GM23338 (cell line): ENCODE results near the gene AKAP1. TPM values are rescaled to one million over a fixed set of nuclear protein-coding genes. Genes with fewer than 3 reads are reported as not detected.

Source experiments
- ATAC-seq: fragments of 200-7000 bp; cut with Tn5 transposase; 3 replicates; pipeline ENCODE4 v1.9.1; 2020
- DNase-seq: peaks from one replicate; pipeline ENCODE4 v3.0.0-alpha.2; 2015; ENCODE audit warnings: low spot score
- H2AFZ ChIP-seq: fragments of 200-600 bp; sonication (generic); 2 replicates; pipeline ENCODE4 v1.8.0; 2016; ENCODE audit warnings: antibody characterized with exemption, mild to moderate bottlenecking, moderate library complexity
- H3F3A ChIP-seq: fragments of 200-600 bp; sonication (generic); replicated peaks from 2 replicates; pipeline ENCODE4 v1.8.0; 2017; ENCODE audit warnings: antibody characterized with exemption, mixed run types, low read depth
- H3K27ac ChIP-seq: fragments of 200-600 bp; sonication (generic); 2 replicates; pipeline ENCODE4 v1.6.1; 2016; ENCODE audit warnings: low read depth
- H3K27me3 ChIP-seq: fragments of 200-600 bp; sonication (generic); 2 replicates; pipeline ENCODE4 v1.8.0; 2016; ENCODE audit warnings: mild to moderate bottlenecking, mixed run types, moderate library complexity; ENCODE audit not compliant: insufficient read depth
- H3K36me3 ChIP-seq: fragments of 200-600 bp; sonication (generic); 2 replicates; pipeline ENCODE4 v1.8.0; 2016; ENCODE audit warnings: mild to moderate bottlenecking; ENCODE audit not compliant: insufficient read depth
- H3K4me1 ChIP-seq: fragments of 200-600 bp; sonication (generic); 2 replicates; pipeline ENCODE4 v1.8.0; 2016; ENCODE audit warnings: mild to moderate bottlenecking, moderate library complexity; ENCODE audit not compliant: insufficient read depth
- H3K4me2 ChIP-seq: fragments of 200-600 bp; sonication (generic); 2 replicates; pipeline ENCODE4 v1.7.1; 2017; ENCODE audit warnings: mixed run types
- H3K4me3 ChIP-seq: fragments of 200-600 bp; sonication (generic); 2 replicates; pipeline ENCODE4 v1.6.1; 2016; ENCODE audit warnings: mixed run types
- H3K79me2 ChIP-seq: fragments of 200-600 bp; sonication (generic); replicated peaks from 2 replicates; pipeline ENCODE4 v1.8.0; 2017; ENCODE audit warnings: mild to moderate bottlenecking; ENCODE audit not compliant: insufficient read depth
- H3K9me2 ChIP-seq: fragments of 200-600 bp; sonication (generic); 2 replicates; pipeline ENCODE4 v1.8.0; 2017; ENCODE audit not compliant: insufficient read depth
- H4K20me1 ChIP-seq: fragments of 200-600 bp; sonication (generic); replicated peaks from 2 replicates; pipeline ENCODE4 v1.8.0; 2017; ENCODE audit warnings: mild to moderate bottlenecking; ENCODE audit not compliant: insufficient read depth
- H3K27ac Mint-ChIP-seq: 2 replicates; pipeline ENCODE4 v1.8.0; 2020; ENCODE audit warnings: inconsistent platforms, mild to moderate bottlenecking, moderate library complexity, mixed read lengths
- H3K27me3 Mint-ChIP-seq: 3 replicates; pipeline ENCODE4 v1.8.0; 2022; ENCODE audit warnings: low read depth, mild to moderate bottlenecking, moderate library complexity, mixed read lengths, inconsistent platforms; ENCODE audit not compliant: insufficient read depth, poor library complexity
- H3K36me3 Mint-ChIP-seq: 3 replicates; pipeline ENCODE4 v1.8.0; 2021; ENCODE audit warnings: low read depth, mild to moderate bottlenecking, inconsistent platforms, moderate library complexity, mixed read lengths
- H3K4me1 Mint-ChIP-seq: 3 replicates; pipeline ENCODE4 v1.8.0; 2020; ENCODE audit warnings: mild to moderate bottlenecking, inconsistent platforms, mixed read lengths
- H3K4me3 Mint-ChIP-seq: 3 replicates; pipeline ENCODE4 v1.8.0; 2021; ENCODE audit warnings: moderate library complexity, mild to moderate bottlenecking, inconsistent platforms, mixed read lengths
- H3K9me3 Mint-ChIP-seq: 3 replicates; pipeline ENCODE4 v1.8.0; 2020; ENCODE audit warnings: moderate library complexity, mild to moderate bottlenecking, inconsistent platforms, mixed read lengths
- CREB1 ChIP-seq: fragments of 250-450 bp; sonication (Bioruptor Pico); IDR thresholded peaks from 2 replicates; pipeline ENCODE4 v1.5.0; 2020; ENCODE audit warnings: low read depth, mild to moderate bottlenecking, moderate library complexity
- EZH2 ChIP-seq: fragments of 200-600 bp; sonication (generic); IDR thresholded peaks from one replicate; pipeline ENCODE4 v1.8.0; 2017; ENCODE audit warnings: antibody characterized with exemption, mild to moderate bottlenecking, low read depth; ENCODE audit not compliant: unreplicated experiment
- JUNB ChIP-seq: IDR thresholded peaks from one replicate; pipeline ENCODE4 v1.6.1; 2016; ENCODE audit warnings: antibody characterized with exemption; ENCODE audit not compliant: unreplicated experiment
- NANOG ChIP-seq: IDR thresholded peaks from 2 replicates; pipeline ENCODE4 v1.6.1; 2016; ENCODE audit warnings: antibody characterized with exemption, borderline replicate concordance
- POLR2AphosphoS5 ChIP-seq: IDR thresholded peaks from 2 replicates; pipeline ENCODE4 v1.6.1; 2016; ENCODE audit warnings: antibody characterized with exemption, low read depth
- REST ChIP-seq: IDR thresholded peaks from one replicate; pipeline ENCODE4 v1.6.1; 2018; ENCODE audit warnings: antibody characterized with exemption; ENCODE audit not compliant: unreplicated experiment
- STAT1 ChIP-seq: IDR thresholded peaks from one replicate; pipeline ENCODE4 v1.6.1; 2016; ENCODE audit warnings: antibody characterized with exemption; ENCODE audit not compliant: unreplicated experiment
- ZNF114 ChIP-seq: fragments of 250-450 bp; sonication (Bioruptor Pico); IDR thresholded peaks from 2 replicates; pipeline ENCODE4 v1.5.0; 2020; ENCODE audit warnings: mild to moderate bottlenecking, moderate library complexity
- ZNF331 ChIP-seq: fragments of 250-450 bp; sonication (Bioruptor Pico); IDR thresholded peaks from 2 replicates; pipeline ENCODE4 v1.5.0; 2020; ENCODE audit warnings: low read depth, mild to moderate bottlenecking, moderate library complexity
- polyA plus RNA-seq: library from polyadenylated mRNA; unstranded; fragments of >200 nt; fragmentation: Nextera tagmentation; extraction: Ambion mirVana; gene quantifications from 2 replicates; pipeline ENCODE4 v1.2.1, GENCODE V29; 2016
- total RNA-seq: library from RNA; depleted of rRNA; stranded (reverse); fragments of >200 nt; shearing (Covaris generic); gene quantifications from 2 replicates; pipeline ENCODE4 v1.2.3, GENCODE V29; 2014
- TF ChIP-seq, protein P1 (sequence below), 2 experiments: fragments of 200-600 bp in 1 of 2; sonication (generic) in 1 of 2; conservative IDR thresholded peaks; 2 replicates each; pipeline versions ENCODE4 v1.5.1 to v1.6.1; 2016 to 2017; ENCODE audit warnings: antibody characterized with exemption in 2 of 2, low read depth in 2 of 2, mild to moderate bottlenecking in 2 of 2, moderate library complexity in 1 of 2
- TF ChIP-seq, protein P2 (sequence below): IDR thresholded peaks from 2 replicates; pipeline ENCODE4 v1.6.1; 2016; ENCODE audit warnings: antibody characterized with exemption

AKAP1 gene
- total and polyA plus RNA-seq, 2 experiments from 2014 or later = 19.6 to 45.9 TPM

DNA sequence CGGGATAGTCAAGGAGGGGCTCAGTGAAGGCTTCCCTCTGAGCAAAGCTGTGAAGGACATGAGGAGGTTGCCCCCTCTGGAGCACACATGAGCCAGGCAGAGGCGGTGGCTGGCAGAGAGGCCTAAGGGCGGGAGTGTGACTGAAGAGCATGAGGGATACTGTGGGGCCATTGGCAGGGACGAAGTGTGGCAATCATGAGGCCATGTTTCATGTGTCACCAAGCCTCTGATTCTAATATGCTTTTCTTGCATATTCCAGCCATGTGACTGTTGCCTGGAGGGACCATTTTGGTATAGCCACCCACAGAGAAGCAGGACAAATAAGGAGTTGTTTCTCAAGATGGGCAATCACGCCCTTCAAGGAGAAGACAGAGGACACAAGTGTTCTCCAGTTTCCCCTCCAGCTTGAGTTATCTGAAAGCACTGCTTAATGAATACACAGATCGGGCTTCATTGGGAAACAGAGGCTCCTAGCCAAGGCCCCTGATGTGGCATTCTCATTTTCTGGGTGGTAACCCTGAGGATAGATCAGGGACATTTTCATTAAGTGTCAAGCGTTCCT lies 68.0 kb downstream of the AKAP1 start:
- peaks cover 6% of the 10 kb centered on the region for H3K27me3 Mint-ChIP-seq
- H3K9me2 ChIP-seq = 0 out of 2 replicates have a peak, but pooled peaks cover 4% of the 10 kb centered on the region
- 0 out of 2 replicates have a peak, but pooled peaks cover 4% of the 10 kb centered on the region for H3K36me3 ChIP-seq
- H3K27ac ChIP-seq = no peak overlapping the region
- H3K4me3 Mint-ChIP-seq = no peak overlapping the region
- no peaks in the 10 kb centered on the region for H3F3A ChIP-seq
- no peak overlapping the region for H3K4me3 ChIP-seq
- DNase-seq (no peak), ATAC-seq (no peak)
- H3K27me3 ChIP-seq = no peaks in the 10 kb centered on the region
- no peaks in the 10 kb centered on the region for H3K4me1 Mint-ChIP-seq
- TF ChIP-seq EZH2 (no peak), ZNF114 (CRISPR knock-in tag) (no peak)
- H3K4me1 ChIP-seq = no peaks in the 10 kb centered on the region
- no peaks in the 10 kb centered on the region for H3K79me2 ChIP-seq
- H4K20me1 ChIP-seq = no peaks in the 10 kb centered on the region
- no peak overlapping the region for H3K27ac Mint-ChIP-seq
- no peak overlapping the region for H3K4me2 ChIP-seq
- H3K36me3 Mint-ChIP-seq = no peaks in the 10 kb centered on the region
- H3K9me3 Mint-ChIP-seq = peaks cover 8% of the 10 kb centered on the region; the same call in 2 of the 3 replicates
- no peak overlapping the region for H2AFZ ChIP-seq

- DNase-seq = no peak
- H3K4me1 Mint-ChIP-seq = no peaks in the 10 kb centered on the region
- no peaks in the 10 kb centered on the region for H3K9me3 Mint-ChIP-seq
- H3K27me3 Mint-ChIP-seq = peaks cover 6% of the 10 kb centered on the region
- H4K20me1 ChIP-seq = no peaks in the 10 kb centered on the region
- no peak overlapping the region for H3K4me3 ChIP-seq
- H3K36me3 ChIP-seq = no peaks in the 10 kb centered on the region
- H3K4me3 Mint-ChIP-seq = no peak overlapping the region
- H3K36me3 Mint-ChIP-seq = no peaks in the 10 kb centered on the region
- no peaks in the 10 kb centered on the region for H3F3A ChIP-seq
- H3K27me3 ChIP-seq = no peaks in the 10 kb centered on the region
- no peaks in the 10 kb centered on the region for H3K9me2 ChIP-seq
- no peaks in the 10 kb centered on the region for H3K79me2 ChIP-seq
- no peak overlapping the region for H3K27ac Mint-ChIP-seq
- H3K4me2 ChIP-seq = no peak overlapping the region
- H2AFZ ChIP-seq = no peak overlapping the region
- ATAC-seq = no peak
- no peaks in the 10 kb centered on the region for H3K4me1 ChIP-seq
- H3K27ac ChIP-seq = no peak overlapping the region
- TF ChIP-seq JUNB = no peak
- no peak for TF ChIP-seq NANOG
- TF ChIP-seq ZNF331 = no peak
- TF ChIP-seq REST = no peak
- TF ChIP-seq CREB1 (CRISPR knock-in tag) = no peak
- TF ChIP-seq, protein P1, sequence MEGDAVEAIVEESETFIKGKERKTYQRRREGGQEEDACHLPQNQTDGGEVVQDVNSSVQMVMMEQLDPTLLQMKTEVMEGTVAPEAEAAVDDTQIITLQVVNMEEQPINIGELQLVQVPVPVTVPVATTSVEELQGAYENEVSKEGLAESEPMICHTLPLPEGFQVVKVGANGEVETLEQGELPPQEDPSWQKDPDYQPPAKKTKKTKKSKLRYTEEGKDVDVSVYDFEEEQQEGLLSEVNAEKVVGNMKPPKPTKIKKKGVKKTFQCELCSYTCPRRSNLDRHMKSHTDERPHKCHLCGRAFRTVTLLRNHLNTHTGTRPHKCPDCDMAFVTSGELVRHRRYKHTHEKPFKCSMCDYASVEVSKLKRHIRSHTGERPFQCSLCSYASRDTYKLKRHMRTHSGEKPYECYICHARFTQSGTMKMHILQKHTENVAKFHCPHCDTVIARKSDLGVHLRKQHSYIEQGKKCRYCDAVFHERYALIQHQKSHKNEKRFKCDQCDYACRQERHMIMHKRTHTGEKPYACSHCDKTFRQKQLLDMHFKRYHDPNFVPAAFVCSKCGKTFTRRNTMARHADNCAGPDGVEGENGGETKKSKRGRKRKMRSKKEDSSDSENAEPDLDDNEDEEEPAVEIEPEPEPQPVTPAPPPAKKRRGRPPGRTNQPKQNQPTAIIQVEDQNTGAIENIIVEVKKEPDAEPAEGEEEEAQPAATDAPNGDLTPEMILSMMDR (conservative IDR thresholded peaks at IDR 0.05; ENCODE audit: low read depth in 2 of 2) = no peak
- no peak for TF ChIP-seq POLR2AphosphoS5
- TF ChIP-seq, protein P2, sequence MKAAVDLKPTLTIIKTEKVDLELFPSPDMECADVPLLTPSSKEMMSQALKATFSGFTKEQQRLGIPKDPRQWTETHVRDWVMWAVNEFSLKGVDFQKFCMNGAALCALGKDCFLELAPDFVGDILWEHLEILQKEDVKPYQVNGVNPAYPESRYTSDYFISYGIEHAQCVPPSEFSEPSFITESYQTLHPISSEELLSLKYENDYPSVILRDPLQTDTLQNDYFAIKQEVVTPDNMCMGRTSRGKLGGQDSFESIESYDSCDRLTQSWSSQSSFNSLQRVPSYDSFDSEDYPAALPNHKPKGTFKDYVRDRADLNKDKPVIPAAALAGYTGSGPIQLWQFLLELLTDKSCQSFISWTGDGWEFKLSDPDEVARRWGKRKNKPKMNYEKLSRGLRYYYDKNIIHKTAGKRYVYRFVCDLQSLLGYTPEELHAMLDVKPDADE = no peak
- TF ChIP-seq EZH2 = no peak
- TF ChIP-seq STAT1 = no peak
These were observed 69.9 kb downstream of the AKAP1 start for GRCh38 chr17:57154921-57155320.
